Common myeloid progenitor, CD34-positive (primary cell): ENCODE data around the gene TNFRSF8.

Source experiments
- CTCF ChIA-PET: fragments of 350-600 bp; sonication (Branson Sonifier 250); formaldehyde crosslinking; loops from one replicate; lab custom pipeline; 2021; ENCODE audit warnings: antibody characterized with exemption; lab: Charles Lee
- POLR2A ChIA-PET: fragments of 350-600 bp; sonication (Branson Sonifier 250); formaldehyde crosslinking; loops from one replicate; lab custom pipeline; 2021; ENCODE audit warnings: antibody characterized with exemption; lab: Charles Lee
- DNase-seq, 3 donors: peaks; one replicate each; pipeline versions ENCODE4 v3.0.0 to v3.0.0-alpha.2; 2013
- H3K27ac ChIP-seq, 2 experiments: 1 replicate in 1 of 2; 2 replicates in 1 of 2; pipeline ENCODE4 v1.7.0; 2013; ENCODE audit warnings: inconsistent platforms in 2 of 2, low read length in 2 of 2, mild to moderate bottlenecking in 2 of 2, low read depth in 1 of 2, moderate library complexity in 1 of 2; ENCODE audit not compliant: severe bottlenecking in 2 of 2, insufficient read depth in 1 of 2, poor library complexity in 1 of 2
- H3K27me3 ChIP-seq, 5 experiments: replicated peaks in 2 of 5; 1 replicate in 3 of 5; 2 replicates in 2 of 5; pipeline versions ENCODE4 v1.6.1 to v1.7.0; 2013; ENCODE audit warnings: low read length in 4 of 5, mild to moderate bottlenecking in 2 of 5, moderate library complexity in 2 of 5, inconsistent platforms in 1 of 5; ENCODE audit not compliant: insufficient read depth in 5 of 5, control insufficient read depth in 4 of 5
- H3K36me3 ChIP-seq, 4 experiments: 1 replicate in 2 of 4; 2 replicates in 2 of 4; pipeline versions ENCODE4 v1.6.1 to v1.7.0; 2013; ENCODE audit warnings: low read length in 3 of 4, control low read depth in 1 of 4, mild to moderate bottlenecking in 1 of 4; ENCODE audit not compliant: control insufficient read depth in 4 of 4, insufficient read depth in 4 of 4
- H3K4me1 ChIP-seq, 4 experiments: 1 replicate in 3 of 4; 2 replicates in 1 of 4; pipeline versions ENCODE4 v1.6.1 to v1.7.1; 2013; ENCODE audit warnings: low read length in 3 of 4, mild to moderate bottlenecking in 3 of 4, control low read depth in 1 of 4, inconsistent platforms in 1 of 4, moderate library complexity in 1 of 4; ENCODE audit not compliant: control insufficient read depth in 4 of 4, insufficient read depth in 4 of 4; ENCODE audit errors: control extremely low read depth in 1 of 4
- H3K4me3 ChIP-seq, 7 experiments: 1 replicate in 4 of 7; 2 replicates in 3 of 7; pipeline versions ENCODE4 v1.5.1 to v1.7.0; 2013; ENCODE audit warnings: mild to moderate bottlenecking in 7 of 7, low read length in 6 of 7, moderate library complexity in 6 of 7, inconsistent platforms in 2 of 7, low read depth in 2 of 7, control low read depth in 1 of 7; ENCODE audit not compliant: insufficient read depth in 4 of 7, control insufficient read depth in 1 of 7; ENCODE audit errors: extremely low read depth in 1 of 7
- H3K9me3 ChIP-seq, 5 experiments: 1 replicate in 4 of 5; 2 replicates in 1 of 5; pipeline versions ENCODE4 v1.6.1 to v1.7.1; 2013; ENCODE audit warnings: low read length in 4 of 5, mild to moderate bottlenecking in 2 of 5, inconsistent platforms in 1 of 5, low read depth in 1 of 5, moderate library complexity in 1 of 5; ENCODE audit not compliant: control insufficient read depth in 4 of 5, insufficient read depth in 2 of 5; ENCODE audit errors: control extremely low read depth in 1 of 5
- WGBS: methylation state at CpG from one replicate; pipeline ENCODE4 v1.1.5; 2013; ENCODE audit not compliant: insufficient coverage; 5-methylcytosine and 5-hydroxymethylcytosine counted together

TNFRSF8 gene

GRCh38 chr1:12053752-12054548 is 9.2 kb upstream of the TNFRSF8 start:
- 96% methylated on average over 5 of the region's 13 CpGs for WGBS
- CTCF ChIA-PET, result no interaction called here

GRCh38 chr1:12055259-12055658 is 7.8 kb upstream of the TNFRSF8 start:
- ChIA-PET POLR2A (no interaction called here), CTCF (interaction anchor here (1.3 kb wide), 1 partner anchor 25 kb away, joined by 3 read pairs; no protein-coding TSS in a partner anchor)
- peaks cover 0 to 23% (median 5%) of the 10 kb centered on the region in 4 experiments for H3K4me1 ChIP-seq
- no peak overlapping the region for H3K4me3 ChIP-seq
- DNase-seq, result no peak
- 95% methylated on average over 2 of the region's 6 CpGs for WGBS
- H3K9me3 ChIP-seq, result peaks cover 0 to 5% (median 0%) of the 10 kb centered on the region in 5 experiments
- H3K36me3 ChIP-seq, result no peaks in the 10 kb centered on the region
- H3K27me3 ChIP-seq, result no peaks in the 10 kb centered on the region
- H3K27ac ChIP-seq, result no peak overlapping the region

More at GRCh38 chr1:12053752-12054548, 9.2 kb upstream of the TNFRSF8 start:
- no peak overlapping the region for H3K4me3 ChIP-seq
- peaks cover 0 to 23% (median 5%) of the 10 kb centered on the region in 4 experiments for H3K4me1 ChIP-seq
- no peak overlapping the region for H3K27ac ChIP-seq
- POLR2A ChIA-PET, result no interaction called here
- H3K36me3 ChIP-seq, result no peaks in the 10 kb centered on the region
- H3K9me3 ChIP-seq, result peaks cover 0 to 2% (median 0%) of the 10 kb centered on the region in 5 experiments
- H3K27me3 ChIP-seq, result no peaks in the 10 kb centered on the region
- no peak for DNase-seq

- ChIA-PET CTCF (interaction anchor here (0.7 to 0.9 kb wide), 2 partner anchors 20 to 153 kb away, joined by 3 read pairs; no protein-coding TSS in a partner anchor), POLR2A (no interaction called here)
- Histone ChIP-seq H3K4me3 (no peak overlapping the region), H3K27ac (no peak overlapping the region), H3K4me1 (peaks cover 0 to 22% (median 5%) of the 10 kb centered on the region in 4 experiments), H3K27me3 (no peaks in the 10 kb centered on the region), H3K36me3 (no peaks in the 10 kb centered on the region), H3K9me3 (peaks cover 0 to 5% (median 0%) of the 10 kb centered on the region in 5 experiments)
- WGBS, result 97% methylated on average over 12 of the region's 16 CpGs
- no peak for DNase-seq
Measured at GRCh38 chr1:12056331-12056841, 6.7 kb upstream of the TNFRSF8 start.

GRCh38 chr1:12057382-12057781 is 5.7 kb upstream of the TNFRSF8 start:
- Histone ChIP-seq H3K4me1 (peaks cover 0 to 12% (median under 1%) of the 10 kb centered on the region in 4 experiments), H3K36me3 (no peaks in the 10 kb centered on the region), H3K27me3 (no peaks in the 10 kb centered on the region), H3K4me3 (no peak overlapping the region), H3K9me3 (peaks cover 0 to 5% (median 0%) of the 10 kb centered on the region in 5 experiments), H3K27ac (no peak overlapping the region)
- DNase-seq, result peak in 2 of 3 donors; percentile 75 to 79
- ChIA-PET CTCF (interaction anchor here (0.5 to 1.2 kb wide), 3 partner anchors 19 to 44 kb away, joined by 3 to 5 read pairs (median 4); no protein-coding TSS in a partner anchor), POLR2A (no interaction called here)

- H3K9me3 ChIP-seq, result peaks cover 0 to 5% (median 0%) of the 10 kb centered on the region in 5 experiments
- 100% methylated on average over 3 of the region's 4 CpGs for WGBS
- H3K27ac ChIP-seq, result no peak overlapping the region
- H3K4me3 ChIP-seq, result no peak overlapping the region
- CTCF ChIA-PET, result interaction anchor here (1.2 kb wide), 1 partner anchor 22 kb away, joined by 4 read pairs; no protein-coding TSS in a partner anchor
- no peaks in the 10 kb centered on the region for H3K36me3 ChIP-seq
- H3K4me1 ChIP-seq, result peaks cover 0 to 15% (median 5%) of the 10 kb centered on the region in 4 experiments
- POLR2A ChIA-PET, result no interaction called here
- peaks cover 0 to 4% (median 0%) of the 10 kb centered on the region in 5 experiments for H3K27me3 ChIP-seq
- peak in 1 of 3 donors; percentile 35 for DNase-seq
Measured at GRCh38 chr1:12057940-12058687, 5.0 kb upstream of the TNFRSF8 start.

GRCh38 chr1:12059226-12059625 is 3.9 kb upstream of the TNFRSF8 start:
- 90% methylated on average over 3 of the region's 3 CpGs for WGBS
- no peak overlapping the region for H3K27ac ChIP-seq
- H3K27me3 ChIP-seq, result peaks cover 0 to 15% (median 7%) of the 10 kb centered on the region in 5 experiments
- H3K9me3 ChIP-seq, result peaks cover 0 to 5% (median 0%) of the 10 kb centered on the region in 5 experiments
- H3K4me1 ChIP-seq, result peaks cover 0 to 26% (median 16%) of the 10 kb centered on the region in 4 experiments
- no peaks in the 10 kb centered on the region for H3K36me3 ChIP-seq
- no peak overlapping the region for H3K4me3 ChIP-seq
- CTCF ChIA-PET, result no interaction called here
- no peak for DNase-seq
- POLR2A ChIA-PET, result no interaction called here
